CD4-positive, alpha-beta T cell treated with Interleukin-15 for 4 hours (primary cell): ENCODE results near the gene MRGPRX1.
"Not testable (repeated sequence)": the region's sequence is repeated elsewhere in the genome, so short reads cannot be mapped to it uniquely, and the experiment has no call there.

Experiments used
- DNase-seq: peaks from one replicate; pipeline ENCODE4 v3.0.0-alpha.2; 2020; ENCODE audit warnings: low spot score

MRGPRX1 gene

GRCh38 chr11:18939314-18939713 is at the start of gene MRGPRX1:
Gene MRGPRX1 (minus strand): TSS chr11:18939414. CDS start chr11:18934784, 4,630 bp downstream.
- no peak for DNase-seq

- DNase-seq, result no peak
These were observed 48.4 kb upstream of the MRGPRX1 start for GRCh38 chr11:18987454-18988231.

DNA sequence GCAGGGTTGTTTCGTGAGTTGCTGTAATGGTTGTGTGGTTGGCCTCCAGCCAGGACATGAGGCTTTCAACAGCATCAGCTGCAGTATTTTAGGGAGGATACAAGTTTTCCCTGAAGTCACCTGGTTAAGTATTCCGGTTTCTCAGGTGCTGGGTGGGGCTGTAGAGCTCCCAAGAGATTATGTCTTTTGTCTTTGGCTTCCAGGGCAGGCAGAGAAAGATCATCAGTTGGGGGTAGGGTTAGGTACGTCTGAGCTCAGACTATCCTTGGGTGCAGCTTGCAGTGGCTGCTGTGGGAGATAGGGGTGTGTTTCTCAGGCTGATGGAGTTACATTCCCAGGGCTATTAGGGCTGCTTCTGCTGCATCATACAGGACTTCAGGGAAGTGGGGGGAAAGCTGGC is 47.5 kb upstream of the MRGPRX1 start:
- no peak for DNase-seq

- DNase-seq, result no peak
These were observed 42.7 kb upstream of the MRGPRX1 start for GRCh38 chr11:18981897-18982296.

- DNase-seq, result no peak
These were observed 35.0 kb upstream of the MRGPRX1 start for GRCh38 chr11:18974192-18974591.

DNA sequence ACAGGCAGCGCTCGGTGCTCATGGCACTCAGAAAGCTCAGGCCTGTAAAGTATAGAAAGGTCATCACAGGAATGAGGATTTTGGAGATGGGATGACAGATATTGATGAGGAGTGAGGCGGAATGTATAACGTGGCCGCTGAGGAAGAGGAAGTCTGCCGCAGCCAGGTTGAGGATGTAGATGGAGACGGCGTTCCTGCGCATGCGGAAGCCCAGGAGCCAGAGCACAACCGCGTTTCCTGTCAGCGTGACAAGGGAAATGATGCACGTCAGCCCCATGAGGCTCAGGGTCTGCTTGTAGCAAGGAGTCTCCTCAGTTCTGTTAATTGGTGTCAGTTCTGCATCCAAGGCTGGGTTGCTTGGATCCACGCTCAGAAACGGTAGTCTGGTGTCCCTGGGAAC is 33.1 kb upstream of the MRGPRX1 start:
- no peak for DNase-seq

DNA sequence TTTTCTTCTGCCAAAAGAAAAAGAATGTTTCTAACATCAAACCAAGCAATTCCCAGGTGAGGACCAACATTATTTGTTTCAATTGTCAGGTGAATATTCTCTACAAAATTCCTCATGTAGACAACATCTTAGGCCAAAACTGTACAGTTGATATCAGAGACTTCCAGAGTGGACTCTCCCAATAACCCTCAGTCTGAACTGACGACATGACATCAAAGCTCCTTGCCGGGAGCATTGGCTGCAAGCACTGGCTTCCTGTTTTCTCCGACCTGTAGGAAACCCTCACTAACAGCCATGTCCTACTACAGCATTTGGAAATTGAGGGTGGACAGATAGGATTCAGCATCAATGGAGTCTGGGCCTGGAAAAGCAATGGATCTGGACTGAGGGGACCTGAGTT is 30.5 kb upstream of the MRGPRX1 start:
- no peak for DNase-seq

- DNase-seq, result no peak
These were observed 19.2 kb upstream of the MRGPRX1 start for GRCh38 chr11:18958221-18958910.

DNA sequence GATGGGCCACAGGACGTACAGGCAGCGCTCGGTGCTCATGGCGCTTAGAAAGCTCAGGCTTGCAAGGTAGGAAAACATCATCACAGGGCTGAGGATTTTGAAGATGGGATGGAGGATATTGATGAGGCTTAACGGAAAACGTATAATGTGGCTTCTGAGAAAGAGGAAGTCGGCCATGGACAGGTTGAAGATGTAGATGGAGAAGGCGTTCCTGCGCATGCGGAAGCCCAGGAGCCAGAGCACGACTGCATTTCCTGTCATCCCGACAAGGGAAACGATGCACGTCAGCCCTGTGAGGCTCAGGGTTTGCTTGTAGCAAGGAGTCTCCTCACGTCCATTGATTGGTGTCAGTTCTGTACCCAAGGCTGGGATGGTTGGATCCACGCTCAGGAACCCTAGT is 17.4 kb upstream of the MRGPRX1 start:
- DNase-seq, result no peak

GRCh38 chr11:18936002-18936673 is 3.1 kb downstream of the MRGPRX1 start:
- DNase-seq, result no peak

- DNase-seq, result no peak
These were observed 4.9 kb downstream of the MRGPRX1 start for GRCh38 chr11:18934195-18934814.

- DNase-seq, result no peak
These were observed 11.5 kb downstream of the MRGPRX1 start for GRCh38 chr11:18927550-18928322.

- not testable (repeated sequence) for DNase-seq
These were observed 13.8 kb downstream of the MRGPRX1 start for GRCh38 chr11:18925426-18925825.

GRCh38 chr11:18912883-18913282 is 26.3 kb downstream of the MRGPRX1 start:
- no peak for DNase-seq

DNA sequence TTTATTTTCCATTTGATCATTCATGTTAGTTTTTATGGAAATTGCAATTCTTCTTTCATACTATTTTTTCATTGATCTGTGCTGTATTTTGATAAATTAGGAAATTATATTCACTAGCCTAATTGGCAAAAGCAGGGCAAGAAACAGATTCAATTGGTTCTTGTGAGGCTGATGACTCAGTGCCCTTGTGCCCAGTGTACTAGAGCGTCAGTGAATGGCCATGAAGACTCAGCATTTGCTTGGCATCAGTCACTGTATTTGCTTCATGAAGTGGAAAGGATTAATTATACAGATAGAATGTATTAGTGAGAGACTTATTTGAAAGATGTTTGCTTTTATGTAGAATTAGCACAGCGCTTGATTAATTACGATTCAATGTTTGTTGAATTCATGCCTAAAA is 31.8 kb downstream of the MRGPRX1 start:
- DNase-seq, result no peak

- DNase-seq, result not testable (repeated sequence)
These were observed 38.6 kb downstream of the MRGPRX1 start for GRCh38 chr11:18900637-18901036.

DNA sequence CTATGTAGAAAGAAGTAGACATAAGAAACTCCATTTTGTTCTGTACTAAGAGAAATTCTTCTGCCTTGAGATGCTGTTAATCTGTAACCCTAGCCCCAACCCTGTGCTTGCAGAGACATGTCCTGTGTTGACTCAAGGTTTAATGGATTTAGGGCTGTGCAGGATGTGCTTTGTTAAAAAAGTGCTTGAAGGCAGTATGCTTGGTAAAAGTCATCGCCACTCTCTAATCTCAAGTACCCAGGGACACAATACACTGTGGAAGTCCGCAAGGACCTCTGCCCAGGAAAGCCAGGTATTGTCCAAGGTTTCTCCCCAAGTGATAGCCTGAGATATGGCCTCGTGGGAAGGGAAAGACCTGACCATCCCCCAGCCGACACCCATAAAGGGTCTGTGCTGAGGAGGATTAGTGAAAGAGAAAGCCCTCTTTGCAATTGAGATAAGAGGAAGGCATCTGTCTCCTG is 39.0 kb downstream of the MRGPRX1 start:
- DNase-seq, result not testable (repeated sequence)

DNA sequence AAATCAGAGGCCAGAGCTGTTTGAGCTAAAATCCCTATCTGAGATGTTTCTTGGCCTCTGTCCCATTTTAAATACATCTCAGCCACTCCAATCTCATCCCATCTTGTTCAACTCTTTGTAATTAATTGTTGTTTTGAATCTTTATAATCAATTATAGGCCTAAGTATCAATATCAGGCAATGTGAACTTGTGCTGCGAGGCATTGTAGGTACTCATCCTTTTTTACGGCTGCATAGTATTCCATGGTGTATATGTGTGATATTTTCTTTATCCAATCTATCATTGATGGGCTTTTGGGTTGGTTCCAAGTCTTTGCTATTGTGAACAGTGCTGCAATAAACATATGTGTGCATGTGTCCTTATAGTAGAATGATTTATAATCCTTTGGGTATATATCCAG is 47.5 kb downstream of the MRGPRX1 start:
- DNase-seq, result not testable (repeated sequence)

GRCh38 chr11:18890615-18891014 is 48.6 kb downstream of the MRGPRX1 start:
- DNase-seq, result no peak
